HG02642 (cell line): Measurements from ENCODE around the gene CLEC4D.
"Not testable (repeated sequence)": the region's sequence is repeated elsewhere in the genome, so short reads cannot be mapped to it uniquely, and the experiment has no call there.

ENCODE experiments used
- ATAC-seq: cut with Tn5 transposase; IDR thresholded peaks from one replicate; pipeline ENCODE4 v1.9.1; 2021; ENCODE audit warnings: mild to moderate bottlenecking; ENCODE audit not compliant: unreplicated experiment, poor library complexity

Gene CLEC4D

GRCh38 chr12:8527250-8528130 is 14.2 kb downstream of the CLEC4D start:
- no peak for ATAC-seq

DNA sequence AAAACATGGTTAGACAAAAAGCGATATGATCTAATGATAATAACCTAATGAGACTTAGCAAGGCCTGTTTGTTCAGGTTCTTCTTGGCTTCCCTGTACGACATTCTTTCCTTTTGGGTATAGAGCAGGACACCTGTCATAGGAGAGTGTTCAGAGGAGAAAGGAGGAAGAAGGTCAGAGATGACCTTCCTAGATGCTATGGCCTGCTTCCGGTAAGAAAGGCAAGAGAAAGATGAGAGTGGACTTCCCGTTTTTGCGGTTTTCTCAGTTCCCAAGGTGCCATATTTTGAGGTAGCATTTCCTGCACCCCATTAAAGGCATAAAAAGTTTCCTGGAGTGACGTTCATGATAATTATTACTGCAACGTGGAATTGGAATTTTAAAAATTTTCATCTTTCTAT is 18.7 kb downstream of the CLEC4D start:
- ATAC-seq: no peak

- not testable (repeated sequence) for ATAC-seq
Observed at GRCh38 chr12:8537820-8538219, 24.5 kb downstream of the CLEC4D start.

DNA sequence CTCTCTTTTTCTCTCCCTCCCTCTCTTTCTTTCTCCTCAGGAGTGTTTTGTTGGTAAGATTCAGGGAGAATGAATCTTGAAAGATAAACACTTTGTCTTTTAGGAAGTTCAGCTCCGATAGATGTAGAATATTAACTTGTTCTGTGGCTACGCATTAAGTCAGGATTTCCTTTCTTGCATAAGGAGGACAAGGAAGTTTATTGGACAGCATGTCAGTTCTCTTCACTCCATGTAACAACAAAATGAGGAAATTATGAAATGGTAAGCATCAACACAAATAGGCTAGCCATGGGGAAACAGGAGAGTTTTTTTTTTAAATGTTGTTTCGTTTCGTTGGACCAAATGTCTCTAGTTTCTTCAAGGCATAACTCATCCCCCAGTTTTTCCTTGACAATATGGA is 27.5 kb downstream of the CLEC4D start, which contains the start of gene CLEC4E:
Gene CLEC4E (minus strand): TSS at position 75 of the 400 bp plus-strand sequence. CDS start 108 bp downstream, outside the sequence.
- not testable (repeated sequence) for ATAC-seq

GRCh38 chr12:8541562-8541961 is 28.3 kb downstream of the CLEC4D start:
- no peak for ATAC-seq

- no peak for ATAC-seq
Observed at GRCh38 chr12:8544295-8544694, 31.0 kb downstream of the CLEC4D start.

DNA sequence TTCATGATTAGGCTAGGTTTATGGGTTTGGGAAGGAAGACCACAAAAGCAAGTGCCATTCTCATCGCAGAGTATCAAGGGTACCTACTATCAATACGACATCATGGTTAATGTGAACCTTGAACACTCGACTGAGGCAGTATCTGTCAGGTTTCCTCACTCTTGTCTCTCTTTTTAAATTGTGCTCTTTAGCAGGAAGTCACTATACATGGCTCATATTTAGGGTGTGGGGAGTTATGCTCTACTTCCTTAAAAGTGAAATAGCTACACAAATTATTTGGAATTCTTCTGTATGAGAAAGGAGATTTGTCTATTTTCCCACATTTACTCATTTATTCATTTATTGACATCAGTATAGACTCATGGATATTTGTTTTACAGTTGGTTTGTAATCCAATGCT is 33.3 kb downstream of the CLEC4D start:
- ATAC-seq: no peak

DNA sequence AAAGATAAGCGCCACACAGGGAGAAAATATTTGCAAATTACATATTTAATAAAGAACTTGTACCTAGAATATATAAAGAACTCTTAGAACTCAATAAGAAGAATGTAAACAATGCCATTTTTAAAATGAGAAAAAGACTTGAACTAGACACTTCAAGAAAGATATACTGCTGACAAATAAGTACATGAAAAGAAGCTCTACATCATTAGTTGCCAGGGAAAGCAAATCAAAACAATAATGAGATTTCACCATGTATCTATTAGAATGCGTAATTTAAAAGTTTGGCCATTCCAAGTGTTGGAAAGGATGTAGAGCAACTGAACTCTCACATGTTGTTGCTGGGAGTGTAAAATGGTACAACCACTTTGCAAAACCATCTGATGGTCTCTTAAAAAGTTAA is 34.3 kb downstream of the CLEC4D start:
- ATAC-seq: no peak

GRCh38 chr12:8548192-8548591 is 34.9 kb downstream of the CLEC4D start:
- no peak for ATAC-seq

- ATAC-seq: no peak
Observed at GRCh38 chr12:8549381-8549780, 36.1 kb downstream of the CLEC4D start.

DNA sequence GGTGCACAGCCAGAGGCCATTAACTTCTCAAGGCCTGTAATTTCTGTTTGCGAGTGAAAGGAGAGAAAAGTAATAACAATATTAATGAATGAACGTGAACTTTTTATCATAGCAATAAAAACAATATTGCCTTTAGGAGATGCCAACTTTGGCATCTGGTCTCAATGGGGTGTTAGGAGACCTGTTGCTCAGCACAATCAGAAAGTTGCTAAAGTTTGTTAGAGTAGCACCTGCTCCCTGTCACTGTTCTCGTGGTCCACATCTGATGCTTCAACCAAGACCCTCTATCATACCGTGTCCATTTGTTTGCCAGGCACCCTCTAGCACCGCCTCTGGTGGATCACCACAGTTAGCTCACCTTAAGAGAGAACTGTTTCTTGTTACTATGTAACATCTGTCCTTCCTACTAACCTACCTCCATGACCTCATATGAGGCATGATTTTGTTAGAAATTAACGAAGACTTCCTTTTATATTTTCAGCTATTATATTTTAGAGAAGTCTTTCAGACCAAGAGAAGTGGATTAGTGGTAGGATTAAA is 39.9 kb downstream of the CLEC4D start:
- ATAC-seq: no peak

GRCh38 chr12:8554451-8555195 is 41.3 kb downstream of the CLEC4D start:
- ATAC-seq: no peak

GRCh38 chr12:8556531-8557097 is 43.3 kb downstream of the CLEC4D start:
- ATAC-seq: no peak

GRCh38 chr12:8559676-8560075 is 46.4 kb downstream of the CLEC4D start:
- no peak for ATAC-seq

DNA sequence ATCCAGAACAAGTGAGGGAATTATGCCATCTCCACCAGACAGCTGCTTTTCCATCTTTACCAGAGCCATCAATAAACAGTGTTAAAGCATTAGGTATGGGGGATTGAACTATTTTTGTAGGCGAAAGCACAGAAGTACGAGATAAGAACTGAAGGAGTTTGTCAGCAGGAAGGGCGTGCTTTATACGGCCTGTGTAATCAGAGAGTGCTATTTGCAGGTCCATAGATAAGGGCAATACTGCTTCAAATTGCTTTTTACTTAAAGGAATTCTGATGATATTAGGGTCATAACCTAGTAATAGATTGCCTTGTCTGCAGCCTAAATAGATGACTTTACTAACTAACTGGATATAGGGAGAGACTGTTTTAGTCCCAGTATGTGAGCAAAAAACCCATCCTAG is 47.7 kb downstream of the CLEC4D start:
- no peak for ATAC-seq

DNA sequence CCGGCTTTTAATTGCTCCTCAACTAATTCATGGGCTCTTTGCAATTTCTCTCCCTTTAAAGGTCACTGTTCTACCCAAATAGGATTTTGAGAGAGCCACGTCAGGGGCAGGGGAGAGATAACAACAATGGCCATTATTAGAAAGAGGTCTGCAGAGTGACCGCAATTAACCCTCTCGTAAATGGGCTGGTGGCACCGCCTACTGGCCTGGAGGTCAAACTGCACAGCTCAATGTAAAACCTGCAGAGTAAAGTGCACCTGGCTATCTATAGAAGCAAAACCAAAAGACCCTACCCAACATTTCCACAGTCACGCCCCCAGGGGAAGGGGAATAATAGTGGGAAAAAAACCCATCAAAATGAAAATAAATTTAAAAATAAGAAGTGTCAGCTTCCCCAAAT is 49.0 kb downstream of the CLEC4D start:
- ATAC-seq: no peak

GRCh38 chr12:8563356-8563755 is 50.1 kb downstream of the CLEC4D start:
- no peak for ATAC-seq

GRCh38 chr12:8564656-8565055 is 51.4 kb downstream of the CLEC4D start:
- ATAC-seq: no peak

GRCh38 chr12:8566052-8566451 is 52.7 kb downstream of the CLEC4D start:
- ATAC-seq: not testable (repeated sequence)

- no peak for ATAC-seq
Observed at GRCh38 chr12:8566525-8566924, 53.2 kb downstream of the CLEC4D start.
